ENCODE results near the gene PAK4. TPM values are rescaled to one million over a fixed set of nuclear protein-coding genes. Genes with fewer than 3 reads are reported as not detected.

The PAK4 gene
- total and polyA plus RNA-seq, 7 donors: 7.2 to 22.0 (median 12.5) TPM

DNA sequence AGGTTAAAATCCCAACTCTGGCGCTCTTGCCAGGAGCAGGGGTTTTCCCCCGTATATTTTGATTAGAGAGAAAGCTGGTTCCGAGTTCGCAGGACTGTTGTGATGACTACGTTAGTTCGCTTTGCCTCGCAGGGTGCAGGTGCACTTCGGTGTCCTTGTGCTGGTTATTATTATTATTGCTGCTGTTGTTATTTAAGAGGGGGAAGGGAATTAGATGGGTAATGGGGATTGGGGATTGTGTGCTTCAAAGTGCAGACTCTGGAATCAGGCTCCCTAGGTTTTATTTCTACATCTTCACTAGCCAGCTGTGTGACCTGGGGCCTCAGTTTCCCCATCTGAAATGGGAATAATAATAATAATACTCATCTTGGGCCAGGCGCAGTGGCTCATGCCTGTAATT lies 26.2 kb upstream of the PAK4 start:
- Histone ChIP-seq H3K27me3 (ENCODE audit: insufficient read depth in 3 of 3, low read length in 2 of 3) (peaks cover 3 to 50% (median 8%) of the 10 kb centered on the region in 3 donors), H3K36me3 (ENCODE audit: insufficient read depth in 1 of 2, low read depth in 1 of 2) (no peaks in the 10 kb centered on the region), H3K9me3 (no peaks in the 10 kb centered on the region), H3K4me3 (no peak overlapping the region), H3K4me1 (no peaks in the 10 kb centered on the region), H3K27ac (no peak overlapping the region)
- DNase-seq: no peak
- no peak for ATAC-seq
- intact Hi-C loops (cut with DNase I): no loop called here
- WGBS, 3 donors: 31 to 44% (median 35%) methylated on average over 9 of the region's 9 CpGs
- TF ChIP-seq, protein P1, sequence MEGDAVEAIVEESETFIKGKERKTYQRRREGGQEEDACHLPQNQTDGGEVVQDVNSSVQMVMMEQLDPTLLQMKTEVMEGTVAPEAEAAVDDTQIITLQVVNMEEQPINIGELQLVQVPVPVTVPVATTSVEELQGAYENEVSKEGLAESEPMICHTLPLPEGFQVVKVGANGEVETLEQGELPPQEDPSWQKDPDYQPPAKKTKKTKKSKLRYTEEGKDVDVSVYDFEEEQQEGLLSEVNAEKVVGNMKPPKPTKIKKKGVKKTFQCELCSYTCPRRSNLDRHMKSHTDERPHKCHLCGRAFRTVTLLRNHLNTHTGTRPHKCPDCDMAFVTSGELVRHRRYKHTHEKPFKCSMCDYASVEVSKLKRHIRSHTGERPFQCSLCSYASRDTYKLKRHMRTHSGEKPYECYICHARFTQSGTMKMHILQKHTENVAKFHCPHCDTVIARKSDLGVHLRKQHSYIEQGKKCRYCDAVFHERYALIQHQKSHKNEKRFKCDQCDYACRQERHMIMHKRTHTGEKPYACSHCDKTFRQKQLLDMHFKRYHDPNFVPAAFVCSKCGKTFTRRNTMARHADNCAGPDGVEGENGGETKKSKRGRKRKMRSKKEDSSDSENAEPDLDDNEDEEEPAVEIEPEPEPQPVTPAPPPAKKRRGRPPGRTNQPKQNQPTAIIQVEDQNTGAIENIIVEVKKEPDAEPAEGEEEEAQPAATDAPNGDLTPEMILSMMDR (IDR thresholded peaks at IDR 0.05): no peak

DNA sequence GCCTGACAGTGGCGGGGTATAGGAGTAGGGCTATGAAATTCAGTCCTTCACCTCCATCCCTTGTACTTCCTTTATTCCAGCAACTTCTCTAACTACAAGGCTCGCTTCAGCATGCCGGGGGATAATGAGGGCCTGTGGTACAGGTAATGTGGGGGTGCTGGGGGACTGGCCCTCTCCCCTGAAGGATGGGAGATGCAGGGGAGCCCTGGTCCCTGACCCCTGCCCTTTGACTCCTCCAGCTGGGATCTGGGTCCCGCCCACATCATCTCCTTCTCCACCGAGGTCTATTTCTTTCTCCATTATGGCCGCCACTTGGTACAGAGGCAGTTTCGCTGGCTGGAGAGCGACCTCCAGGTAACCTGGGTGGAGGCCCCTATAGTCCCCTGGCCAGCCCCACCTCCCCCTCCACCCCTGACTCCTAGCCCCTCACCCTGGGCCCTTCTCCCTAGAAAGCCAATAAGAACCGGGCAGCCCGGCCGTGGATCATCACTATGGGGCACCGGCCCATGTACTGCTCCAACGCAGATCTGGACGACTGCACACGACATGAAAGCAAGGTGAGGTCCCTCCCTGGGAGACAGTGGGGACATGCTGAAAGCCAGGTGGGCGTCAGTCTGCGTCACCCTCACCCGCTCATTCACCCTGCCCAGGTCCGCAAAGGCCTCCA lies 25.0 kb upstream of the PAK4 start:
- Histone ChIP-seq H3K27ac (no peak overlapping the region), H3K9me3 (no peaks in the 10 kb centered on the region), H3K36me3 (ENCODE audit: insufficient read depth in 1 of 2, low read depth in 1 of 2) (no peaks in the 10 kb centered on the region), H3K4me1 (no peaks in the 10 kb centered on the region), H3K4me3 (no peak overlapping the region), H3K27me3 (ENCODE audit: insufficient read depth in 3 of 3, low read length in 2 of 3) (peaks cover 0 to 55% (median 8%) of the 10 kb centered on the region in 3 donors)
- no peak for DNase-seq
- whole genome bisulfite sequencing, 3 donors: 82% methylated on average over 19 of the region's 19 CpGs
- TF ChIP-seq, protein P1 (IDR thresholded peaks at IDR 0.05): no peak
- intact Hi-C loops (cut with DNase I): no loop called here
- ATAC-seq: no peak

DNA sequence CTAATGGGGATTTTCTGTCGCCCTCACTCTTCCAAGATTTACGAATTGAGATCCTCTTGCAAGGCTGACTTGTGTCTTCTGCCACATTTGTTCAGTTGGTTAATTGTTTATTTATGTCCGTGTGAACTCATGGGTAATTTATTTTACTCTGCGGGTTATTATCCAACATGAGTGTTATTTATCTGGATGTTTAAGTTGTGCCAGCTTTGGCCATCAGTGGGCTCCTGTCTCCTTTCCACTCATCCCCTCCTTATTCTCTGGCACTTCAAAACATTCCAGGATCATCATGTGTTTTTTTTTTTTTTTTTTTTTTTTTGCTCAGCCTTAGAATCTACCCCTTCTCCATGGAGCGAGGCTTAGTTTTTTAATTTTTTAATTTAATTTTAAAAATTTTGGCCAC lies 22.4 kb upstream of the PAK4 start:
- Histone ChIP-seq H3K4me3 (no peak overlapping the region), H3K9me3 (no peaks in the 10 kb centered on the region), H3K27me3 (ENCODE audit: insufficient read depth in 3 of 3, low read length in 2 of 3) (peaks cover 0 to 40% (median 8%) of the 10 kb centered on the region in 3 donors), H3K27ac (no peak overlapping the region), H3K36me3 (ENCODE audit: insufficient read depth in 1 of 2, low read depth in 1 of 2) (no peaks in the 10 kb centered on the region), H3K4me1 (no peaks in the 10 kb centered on the region)
- 48 to 72% (median 62%) methylated on average over 5 of the region's 5 CpGs for WGBS, 3 donors
- ATAC-seq (no peak), DNase-seq (no peak)
- TF ChIP-seq, protein P1 (IDR thresholded peaks at IDR 0.05): no peak
- intact Hi-C loops (cut with DNase I): no loop called here

DNA sequence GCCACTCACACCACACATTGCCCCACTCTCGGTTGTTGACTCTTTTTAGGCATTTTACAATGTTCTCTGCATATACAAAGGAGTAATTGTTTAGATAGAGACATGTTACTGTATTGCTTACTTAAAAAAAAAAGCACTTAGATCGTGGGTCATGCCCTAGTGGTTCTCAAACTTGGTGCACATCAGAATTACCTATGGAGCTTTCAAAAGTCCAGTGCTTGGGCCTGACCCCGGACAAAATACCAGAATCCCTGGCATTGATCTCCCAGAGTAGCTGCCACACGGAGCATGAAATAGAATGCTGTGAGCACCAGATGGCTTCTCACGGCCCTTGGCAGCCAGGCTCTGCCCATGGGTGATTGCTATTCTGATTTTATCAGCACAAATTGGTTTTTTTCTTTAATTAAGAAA lies 21.4 kb upstream of the PAK4 start:
- DNase-seq: no peak
- Histone ChIP-seq H3K9me3 (no peaks in the 10 kb centered on the region), H3K36me3 (ENCODE audit: insufficient read depth in 1 of 2, low read depth in 1 of 2) (no peaks in the 10 kb centered on the region), H3K27ac (no peak overlapping the region), H3K4me3 (no peak overlapping the region), H3K27me3 (ENCODE audit: insufficient read depth in 3 of 3, low read length in 2 of 3) (peaks cover 0 to 36% (median 4%) of the 10 kb centered on the region in 3 donors), H3K4me1 (no peaks in the 10 kb centered on the region)
- TF ChIP-seq, protein P1 (IDR thresholded peaks at IDR 0.05): no peak
- WGBS, 3 donors: 36 to 52% (median 37%) methylated on average over 5 of the region's 5 CpGs
- no peak for ATAC-seq
- intact Hi-C loops (cut with DNase I): no loop called here

DNA sequence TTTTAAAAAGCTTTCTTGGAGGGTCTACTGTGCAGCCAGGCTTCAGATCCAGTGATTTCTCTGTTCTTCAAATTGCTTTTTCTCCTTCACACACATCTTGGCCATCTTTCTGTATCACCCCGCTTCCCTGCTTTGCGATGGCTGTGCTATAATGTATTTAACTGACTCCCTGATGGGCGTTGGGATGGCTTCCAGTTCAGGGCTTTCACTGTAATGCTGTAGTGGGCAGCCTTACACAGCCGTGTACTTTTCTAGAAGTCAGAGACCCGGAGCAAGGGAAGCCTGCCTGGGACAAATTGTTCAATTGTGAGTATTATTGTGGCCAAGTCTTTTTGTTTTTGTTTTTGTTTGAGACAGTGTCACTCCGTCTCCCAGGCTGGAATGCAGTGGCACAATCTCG lies 19.4 kb upstream of the PAK4 start:
- intact Hi-C loops (cut with DNase I): no loop called here
- Histone ChIP-seq H3K9me3 (no peaks in the 10 kb centered on the region), H3K36me3 (ENCODE audit: insufficient read depth in 1 of 2, low read depth in 1 of 2) (no peaks in the 10 kb centered on the region), H3K4me1 (no peaks in the 10 kb centered on the region), H3K27me3 (ENCODE audit: insufficient read depth in 3 of 3, low read length in 2 of 3) (peaks cover 0 to 37% (median 4%) of the 10 kb centered on the region in 3 donors), H3K27ac (no peak overlapping the region), H3K4me3 (no peak overlapping the region)
- WGBS, 3 donors: 31 to 46% (median 32%) methylated on average over 7 of the region's 7 CpGs
- DNase-seq (no peak), ATAC-seq (no peak)
- TF ChIP-seq, protein P1 (IDR thresholded peaks at IDR 0.05): no peak
